HL-60 (cell line): ENCODE data around the gene UBE4B.

Experiments used
- CTCF ChIP-seq: IDR thresholded peaks from one replicate; pipeline ENCODE4 v1.5.1; 2011; ENCODE audit warnings: low read length, control low read depth, inconsistent platforms; ENCODE audit not compliant: insufficient read depth
- REST ChIP-seq: IDR thresholded peaks from 2 replicates; pipeline ENCODE4 v1.6.1; 2012; ENCODE audit warnings: low read depth; ENCODE audit not compliant: insufficient replicate concordance

- TF ChIP-seq CTCF (no peak), REST (no peak)
Observed at GRCh38 chr1:10132316-10132715, 99.6 kb downstream of the UBE4B start.
